GM11168 (cell line): ENCODE data around the gene OMD.

Source experiments
- in situ Hi-C: fragments of 300-500 bp; cut with MboI; formaldehyde crosslinking; loops from one replicate; pipeline ENCODE4 v1.12.0; 2022; ENCODE audit warnings: low sequenced_read_pairs; ENCODE audit not compliant: unreplicated experiment

OMD gene

DNA sequence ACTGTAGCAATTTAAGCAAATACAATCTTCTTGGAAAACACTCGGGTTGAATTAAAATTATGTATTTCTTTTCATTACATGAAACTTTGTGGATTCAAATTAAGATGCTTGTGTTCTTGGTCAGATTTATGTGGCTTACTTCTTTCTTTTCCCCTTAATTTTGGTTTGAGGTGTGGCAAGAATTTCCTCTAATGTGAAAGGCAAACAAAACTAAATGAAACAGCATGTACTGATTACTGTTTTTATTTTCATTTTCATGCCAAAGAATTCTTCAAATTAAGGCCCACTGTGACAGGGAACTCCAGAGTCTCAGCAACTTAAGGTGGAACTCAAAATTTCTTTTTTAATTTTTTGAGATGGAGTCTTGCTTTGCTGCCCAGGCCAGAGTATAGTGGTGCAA lies at the start of gene OMD:
OMD (minus strand) TSS at position 132 of the 400 bp plus-strand sequence. CDS start 6,913 bp downstream, outside the sequence.
- in situ Hi-C loops, result no loop called here

GRCh38 chr9:92468206-92468605 lies 43.9 kb upstream of the OMD start:
- in situ Hi-C loops, result no loop called here

GRCh38 chr9:92467511-92467910 lies 43.2 kb upstream of the OMD start:
- in situ Hi-C loops, result no loop called here

- in situ Hi-C loops, result no loop called here
Measured at GRCh38 chr9:92467041-92467440, 42.8 kb upstream of the OMD start.

DNA sequence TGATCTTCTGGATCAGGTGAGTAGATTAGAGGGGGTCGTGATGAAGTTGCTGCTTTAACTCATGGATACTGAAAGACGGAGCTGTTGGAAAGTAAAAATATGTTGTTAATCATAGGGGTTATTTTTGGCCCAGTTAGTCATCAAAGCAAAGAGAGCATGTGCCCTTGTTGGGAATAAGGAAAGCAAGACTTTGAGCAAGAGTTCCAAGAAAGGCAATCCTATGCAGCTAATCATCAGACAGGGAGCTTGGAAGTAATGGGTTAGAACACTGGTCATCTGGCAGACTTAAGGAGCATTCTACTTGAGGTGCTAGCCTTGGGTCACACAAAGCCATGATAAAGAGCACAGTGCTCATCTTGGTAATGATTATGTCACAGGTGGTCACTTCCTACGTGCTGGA lies 39.7 kb upstream of the OMD start:
- in situ Hi-C loops, result no loop called here

DNA sequence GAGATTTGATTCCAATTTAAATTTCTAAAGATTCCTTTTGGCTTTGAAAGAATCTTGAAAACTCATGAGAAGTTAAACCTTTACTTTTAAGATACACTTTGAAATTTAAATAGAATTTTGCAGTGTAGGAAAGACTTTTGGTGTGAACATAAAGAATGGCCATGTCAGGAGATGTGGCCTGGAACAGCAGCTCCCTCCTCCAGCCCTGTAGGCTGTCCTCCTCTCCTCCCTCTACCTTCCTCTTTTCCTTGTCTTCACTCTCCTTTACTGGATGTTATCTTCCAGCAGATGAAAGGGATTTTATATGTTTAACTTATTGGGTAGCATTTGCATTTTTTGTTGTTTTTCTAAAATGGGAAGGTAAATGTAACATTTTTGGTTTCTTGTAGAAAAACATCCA lies 39.1 kb upstream of the OMD start:
- in situ Hi-C loops, result no loop called here

- in situ Hi-C loops, result no loop called here
Measured at GRCh38 chr9:92457576-92457975, 33.3 kb upstream of the OMD start.

DNA sequence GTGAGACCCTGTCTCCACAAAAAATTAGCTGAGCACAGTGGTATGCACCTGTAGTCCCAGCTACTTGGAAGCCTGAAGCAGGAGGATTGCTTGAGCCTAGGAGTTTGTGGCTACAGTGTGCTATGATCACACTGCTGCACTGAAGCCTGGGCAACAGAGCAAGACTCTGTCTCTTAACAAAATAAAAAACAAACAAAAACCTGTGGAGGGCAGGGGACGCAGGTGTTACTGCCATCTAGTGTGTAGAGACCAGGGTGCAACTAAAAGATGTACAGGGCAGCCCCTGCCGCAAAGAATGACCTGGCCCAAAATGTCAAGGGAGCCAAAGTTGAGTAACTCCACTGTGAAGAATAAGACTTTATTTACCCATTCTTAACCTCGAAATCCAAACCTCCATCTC lies 30.9 kb upstream of the OMD start:
- in situ Hi-C loops, result no loop called here

- in situ Hi-C loops, result no loop called here
Measured at GRCh38 chr9:92446536-92446935, 22.3 kb upstream of the OMD start.

DNA sequence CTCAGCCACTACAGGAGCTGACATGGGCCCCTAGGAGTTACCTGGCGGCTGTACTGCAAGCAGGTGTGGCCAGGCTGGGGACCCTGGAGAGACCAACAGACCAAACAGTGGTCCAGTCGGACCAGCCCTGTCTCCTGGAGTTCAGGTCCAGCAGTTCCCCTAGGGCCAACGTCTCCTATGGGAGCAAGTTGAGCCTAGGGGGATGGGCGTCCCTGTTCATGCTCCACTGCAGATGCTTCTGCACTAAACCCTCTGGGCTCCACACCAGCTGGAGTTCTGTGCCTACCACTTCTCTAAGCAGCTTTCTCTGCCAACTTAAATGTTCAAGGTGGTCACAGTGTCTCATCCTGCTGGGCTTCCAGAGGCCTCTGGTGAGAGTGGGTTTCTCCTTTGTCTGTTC lies 20.6 kb upstream of the OMD start:
- in situ Hi-C loops, result no loop called here

- in situ Hi-C loops, result no loop called here
Measured at GRCh38 chr9:92440751-92441046, 16.4 kb upstream of the OMD start.

DNA sequence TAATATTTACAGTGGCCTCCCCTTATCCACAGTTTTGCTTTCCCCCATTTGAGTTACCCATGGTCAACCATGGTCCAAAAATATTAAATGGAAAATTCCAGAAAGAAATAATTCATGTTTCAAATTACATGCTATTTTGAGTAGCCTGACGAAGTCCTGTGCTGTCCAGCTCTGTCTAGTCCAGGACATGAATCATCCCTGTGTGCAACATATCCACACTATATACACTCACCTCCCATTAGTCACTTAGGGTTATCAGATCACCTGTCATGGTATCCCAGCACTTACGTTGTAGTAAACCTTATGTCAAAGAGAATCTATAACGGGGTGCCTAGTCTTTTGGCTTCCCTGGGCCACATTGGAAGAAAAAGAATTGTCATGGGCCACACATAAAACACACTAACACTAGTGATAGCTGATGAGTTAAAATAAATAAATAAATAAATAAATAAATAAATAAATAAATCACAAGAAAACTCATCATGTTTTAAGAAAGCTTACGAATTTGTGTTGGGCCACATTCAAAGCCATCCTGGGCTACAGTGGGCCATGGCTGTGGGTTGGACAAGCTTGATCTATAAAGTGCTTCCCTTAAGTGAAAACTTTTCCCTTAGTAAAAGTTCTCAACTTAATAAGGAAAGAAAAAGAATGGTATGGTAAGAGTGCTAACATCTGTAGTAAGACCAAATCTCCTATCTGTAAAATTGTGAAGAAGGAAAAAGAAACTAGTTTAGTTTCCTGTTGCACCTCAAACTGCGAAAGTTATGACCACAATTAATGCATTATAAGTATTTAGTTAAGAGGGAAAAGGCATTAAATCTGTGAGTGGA lies 15.9 kb upstream of the OMD start:
- in situ Hi-C loops, result no loop called here

GRCh38 chr9:92438900-92439526 lies 14.7 kb upstream of the OMD start:
- in situ Hi-C loops, result no loop called here

DNA sequence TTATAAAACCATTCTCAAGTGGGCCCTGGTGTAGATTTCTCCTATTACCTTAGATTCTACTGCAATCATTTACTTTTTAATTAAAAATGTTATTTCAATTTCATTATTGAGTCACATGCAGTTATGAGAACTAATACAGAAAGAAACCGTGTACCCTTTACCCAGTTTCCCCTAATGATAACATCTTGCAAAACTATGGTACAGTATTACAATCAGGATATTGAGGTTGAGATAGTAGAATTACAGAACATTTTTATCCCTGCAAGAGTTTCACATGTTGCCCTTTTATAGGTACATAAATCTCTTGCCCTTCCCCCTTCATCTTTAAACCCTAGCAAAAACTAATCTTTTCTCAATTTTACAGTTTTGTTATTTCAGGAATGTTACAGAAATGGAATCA lies 11.0 kb upstream of the OMD start:
- in situ Hi-C loops, result no loop called here

GRCh38 chr9:92432972-92433548 lies 8.8 kb upstream of the OMD start:
- in situ Hi-C loops, result no loop called here

- in situ Hi-C loops, result no loop called here
Measured at GRCh38 chr9:92432350-92432749, 8.1 kb upstream of the OMD start.

GRCh38 chr9:92429836-92430235 lies 5.6 kb upstream of the OMD start:
- in situ Hi-C loops, result no loop called here

- in situ Hi-C loops, result no loop called here
Measured at GRCh38 chr9:92426501-92427145, 2.4 kb upstream of the OMD start.

- in situ Hi-C loops, result no loop called here
Measured at GRCh38 chr9:92425474-92425873, 1.2 kb upstream of the OMD start.

- in situ Hi-C loops, result no loop called here
Measured at GRCh38 chr9:92423612-92424011, 659 bp downstream of the OMD start.

GRCh38 chr9:92422611-92423338 lies 1.5 kb downstream of the OMD start:
- in situ Hi-C loops, result no loop called here
